Measurements from ENCODE around the gene OR6J1.

Gene OR6J1

DNA sequence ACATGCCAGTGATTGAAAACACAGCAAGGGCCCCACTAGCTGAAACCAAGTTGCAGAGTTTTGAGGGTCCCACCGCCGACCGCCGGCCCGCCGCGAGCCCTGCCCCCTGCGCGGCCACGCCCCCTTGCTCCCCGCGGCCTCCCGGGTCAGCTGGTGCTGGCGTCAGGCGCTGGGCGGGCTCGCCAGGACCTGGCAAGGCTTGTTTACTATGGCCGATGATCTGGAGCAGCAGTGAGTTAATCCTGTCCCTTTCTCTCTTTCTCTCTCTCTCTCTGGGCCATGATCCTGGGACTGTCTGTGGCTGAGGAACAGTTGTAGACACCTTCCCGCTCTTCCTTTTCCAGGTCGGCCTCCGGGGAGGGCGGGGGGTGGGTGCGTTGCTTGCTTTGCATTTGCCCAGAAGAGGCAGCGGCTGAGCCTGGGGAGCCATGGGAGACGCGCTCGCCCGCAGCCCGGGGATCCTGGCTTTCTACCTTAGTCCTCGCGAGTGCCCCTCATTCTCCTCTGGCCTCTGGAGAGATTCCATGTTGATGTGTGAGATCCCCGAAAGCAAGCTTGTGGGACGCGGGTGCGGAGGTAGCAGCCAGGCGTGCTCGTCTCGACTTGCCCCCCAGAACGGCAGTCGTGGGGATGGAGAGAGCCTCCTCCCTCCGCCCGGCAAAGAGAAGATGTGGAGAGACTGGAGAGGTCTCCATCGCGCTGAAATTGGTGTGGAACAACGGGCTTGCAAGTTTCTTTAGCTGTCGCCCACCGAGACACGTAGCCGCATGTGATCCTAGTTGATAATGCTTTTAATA lies 45.9 kb downstream of the OR6J1 start, which contains the start of gene ABHD4 (continued):
- 0 out of 2 replicates have a peak, but pooled peaks have one; percentile 9 for TF ChIP-seq ZFP69B (tag by site-specific recombination; IDR thresholded peaks at IDR 0.05)
- TF ChIP-seq ZFP37 (tag by site-specific recombination; IDR thresholded peaks at IDR 0.05) = no peak
- no peak for TF ChIP-seq PRDM2 (tag by site-specific recombination; IDR thresholded peaks at IDR 0.05; ENCODE audit: borderline replicate concordance)
- 0 out of 2 replicates have a peak, but pooled peaks have one; percentile 20 for TF ChIP-seq ZXDB (tag by site-specific recombination; IDR thresholded peaks at IDR 0.05)
- peak; percentile 30; the same call in 1 of the 2 replicates for TF ChIP-seq KLF1 (tag by site-specific recombination; IDR thresholded peaks at IDR 0.05)
- TF ChIP-seq ZNF2 (tag by site-specific recombination; IDR thresholded peaks at IDR 0.05) = no peak
- TF ChIP-seq ZNF416 (tag by site-specific recombination; IDR thresholded peaks at IDR 0.05) = no peak
- peak; percentile 85 for TF ChIP-seq ZBTB17 (tag by site-specific recombination; IDR thresholded peaks at IDR 0.05)
- no peak for TF ChIP-seq ZSCAN30 (tag by site-specific recombination; IDR thresholded peaks at IDR 0.05)
- peak; percentile 59; the same call in 1 of the 2 replicates for TF ChIP-seq IKZF3 (tag by site-specific recombination; IDR thresholded peaks at IDR 0.05)
- no peak for TF ChIP-seq ZNF654 (tag by site-specific recombination; IDR thresholded peaks at IDR 0.05; ENCODE audit: low read depth)
- TF ChIP-seq, protein P1, sequence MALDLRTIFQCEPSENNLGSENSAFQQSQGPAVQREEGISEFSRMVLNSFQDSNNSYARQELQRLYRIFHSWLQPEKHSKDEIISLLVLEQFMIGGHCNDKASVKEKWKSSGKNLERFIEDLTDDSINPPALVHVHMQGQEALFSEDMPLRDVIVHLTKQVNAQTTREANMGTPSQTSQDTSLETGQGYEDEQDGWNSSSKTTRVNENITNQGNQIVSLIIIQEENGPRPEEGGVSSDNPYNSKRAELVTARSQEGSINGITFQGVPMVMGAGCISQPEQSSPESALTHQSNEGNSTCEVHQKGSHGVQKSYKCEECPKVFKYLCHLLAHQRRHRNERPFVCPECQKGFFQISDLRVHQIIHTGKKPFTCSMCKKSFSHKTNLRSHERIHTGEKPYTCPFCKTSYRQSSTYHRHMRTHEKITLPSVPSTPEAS (tag by site-specific recombination; IDR thresholded peaks at IDR 0.05) = no peak
- no peak for TF ChIP-seq ELK4 (IDR thresholded peaks at IDR 0.05; ENCODE audit: borderline replicate concordance, low read depth, low read length)
- TF ChIP-seq ZNF394 (tag by site-specific recombination; IDR thresholded peaks at IDR 0.05; ENCODE audit: borderline replicate concordance) = peak; percentile 51; the same call in 1 of the 2 replicates
- peak; percentile 52; the same call in 1 of the 2 replicates for TF ChIP-seq ZNF16 (tag by site-specific recombination; IDR thresholded peaks at IDR 0.05; ENCODE audit: low read depth)
- no peak for TF ChIP-seq ZBTB7A (tag by site-specific recombination; IDR thresholded peaks at IDR 0.05; ENCODE audit: low read depth)
- TF ChIP-seq ZNF341 (tag by site-specific recombination; IDR thresholded peaks at IDR 0.05; ENCODE audit: low read depth) = peak; percentile 84
- TF ChIP-seq ZNF473 (tag by site-specific recombination; IDR thresholded peaks at IDR 0.05) = no peak
- peak; percentile 29; the same call in 1 of the 2 replicates for TF ChIP-seq ZNF76 (tag by site-specific recombination; IDR thresholded peaks at IDR 0.05; ENCODE audit: borderline replicate concordance, low read depth)
- peak; percentile 67 for TF ChIP-seq ZNF335 (tag by site-specific recombination; conservative IDR thresholded peaks at IDR 0.05)
- no peak for TF ChIP-seq ZNF670 (tag by site-specific recombination; IDR thresholded peaks at IDR 0.05; ENCODE audit: low read depth)
- peak; percentile 58; the same call in 1 of the 2 replicates for TF ChIP-seq KLF8 (tag by site-specific recombination; IDR thresholded peaks at IDR 0.05)
- TF ChIP-seq ZNF48 (tag by site-specific recombination; IDR thresholded peaks at IDR 0.05) = no peak
- TF ChIP-seq ZNF433 (tag by site-specific recombination; IDR thresholded peaks at IDR 0.05; ENCODE audit: low read depth) = no peak
- TF ChIP-seq YY2 (tag by site-specific recombination; IDR thresholded peaks at IDR 0.05) = no peak
- TF ChIP-seq ZNF837 (tag by site-specific recombination; IDR thresholded peaks at IDR 0.05) = no peak
- peak; percentile 82 for TF ChIP-seq ZNF600 (tag by site-specific recombination; IDR thresholded peaks at IDR 0.05)
- TF ChIP-seq MYNN (tag by site-specific recombination; IDR thresholded peaks at IDR 0.05; ENCODE audit: borderline replicate concordance) = no peak
- no peak for TF ChIP-seq ZNF155 (tag by site-specific recombination; IDR thresholded peaks at IDR 0.05)
- 0 out of 2 replicates have a peak, but pooled peaks have one; percentile 47 for TF ChIP-seq ZBTB20 (tag by site-specific recombination; IDR thresholded peaks at IDR 0.05)
- peak; percentile 44; the same call in 1 of the 2 replicates for TF ChIP-seq ZBTB8A (tag by site-specific recombination; IDR thresholded peaks at IDR 0.05)
- no peak for TF ChIP-seq EGR2 (tag by site-specific recombination; IDR thresholded peaks at IDR 0.05; ENCODE audit: low read depth)
- TF ChIP-seq ZNF561 (tag by site-specific recombination; IDR thresholded peaks at IDR 0.05; ENCODE audit: borderline replicate concordance) = no peak
- peak; percentile 66; the same call in 1 of the 2 replicates for TF ChIP-seq KLF16 (tag by site-specific recombination; IDR thresholded peaks at IDR 0.05)
